ENCODE results near the gene MAD1L1.
"Not testable (repeated sequence)": the region's sequence is repeated elsewhere in the genome, so short reads cannot be mapped to it uniquely, and the experiment has no call there.

Gene MAD1L1

GRCh38 chr7:1819259-1819841, 413.4 kb downstream of the MAD1L1 start:
- FAIRE-seq: no peak

- FAIRE-seq: no peak
These were observed 414.0 kb downstream of the MAD1L1 start for GRCh38 chr7:1818575-1819258.

GRCh38 chr7:1817061-1817712, 415.6 kb downstream of the MAD1L1 start:
- FAIRE-seq: no peak

- not testable (repeated sequence) for FAIRE-seq
These were observed 416.3 kb downstream of the MAD1L1 start for GRCh38 chr7:1816451-1816850.

GRCh38 chr7:1815551-1816281, 417.0 kb downstream of the MAD1L1 start:
- FAIRE-seq: not testable (repeated sequence)

- FAIRE-seq: no peak
These were observed 417.7 kb downstream of the MAD1L1 start for GRCh38 chr7:1815051-1815481.

GRCh38 chr7:1814089-1814811, 418.5 kb downstream of the MAD1L1 start:
- no peak for FAIRE-seq

GRCh38 chr7:1813394-1814088, 419.2 kb downstream of the MAD1L1 start:
- no peak for FAIRE-seq

GRCh38 chr7:1812509-1813393, 420.0 kb downstream of the MAD1L1 start:
- no peak for FAIRE-seq

GRCh38 chr7:1811850-1812508, 420.8 kb downstream of the MAD1L1 start:
- FAIRE-seq: no peak

- no peak for FAIRE-seq
These were observed 421.5 kb downstream of the MAD1L1 start for GRCh38 chr7:1810961-1811849.

GRCh38 chr7:1810521-1810920, 422.2 kb downstream of the MAD1L1 start:
- no peak for FAIRE-seq

- FAIRE-seq: no peak
These were observed 423.0 kb downstream of the MAD1L1 start for GRCh38 chr7:1809601-1810258.

GRCh38 chr7:1809070-1809469, 423.7 kb downstream of the MAD1L1 start:
- no peak for FAIRE-seq

- no peak for FAIRE-seq
These were observed 424.7 kb downstream of the MAD1L1 start for GRCh38 chr7:1807821-1808600.

GRCh38 chr7:1806354-1806753, 426.4 kb downstream of the MAD1L1 start:
- no peak for FAIRE-seq

- no peak for FAIRE-seq
These were observed 428.4 kb downstream of the MAD1L1 start for GRCh38 chr7:1804310-1804709.

- no peak for FAIRE-seq
These were observed 429.8 kb downstream of the MAD1L1 start for GRCh38 chr7:1802899-1803298.

All from TTC549 (cell line).